HCT116 (cell line): Measurements from ENCODE around the gene NDUFB8. TPM values are rescaled to one million over a fixed set of nuclear protein-coding genes. Genes with fewer than 3 reads are reported as not detected.

Source experiments
- ATAC-seq: fragments of 200-7000 bp; cut with Tn5 transposase; 2 replicates; pipeline ENCODE4 v1.9.1; 2020; ENCODE audit warnings: mild to moderate bottlenecking, moderate library complexity
- BruUV-seq: library from RNA; stranded (reverse); fragments of 400-500 nt; replicated peaks from 2 replicates; lab custom pipeline; 2021; lab: Mats Ljungman, UMichigan
- CTCF ChIA-PET: fragments of 300-600 bp; sonication (Branson Sonifier 250); formaldehyde crosslinking; loops from one replicate; lab custom pipeline; 2021; ENCODE audit warnings: antibody characterized with exemption; lab: Charles Lee
- POLR2A ChIA-PET: fragments of 300-600, 350-600 bp; sonication (Branson Sonifier 250); formaldehyde crosslinking; loops from one replicate; lab custom pipeline; 2021; ENCODE audit warnings: antibody characterized with exemption; lab: Charles Lee
- RAD21 ChIA-PET, 2 experiments: fragments of 300-600 bp; sonication (Branson Sonifier 250); formaldehyde crosslinking; loops; one replicate each; lab custom pipeline; 2023; ENCODE audit warnings: low total read pairs in 2 of 2; ENCODE audit not compliant: uncharacterized antibody in 2 of 2, unreplicated experiment in 2 of 2, low non-redundant PET in 1 of 2; lab: Charles Lee
- DNase-seq: peaks from one replicate; pipeline ENCODE4 v3.0.0-alpha.2; 2010; ENCODE audit warnings: low read depth, low spot score
- H2AFZ ChIP-seq: fragments of 200-600 bp; shearing (Covaris generic), sonication (generic); 2 replicates; pipeline ENCODE4 v1.6.1; 2017; ENCODE audit warnings: low read depth, mixed run types, mixed read lengths, antibody characterized with exemption, low read length; ENCODE audit not compliant: poor library complexity, severe bottlenecking
- H3K27ac ChIP-seq: 2 replicates; pipeline ENCODE4 v1.5.1; 2012; ENCODE audit warnings: low read depth, low read length
- H3K27me3 ChIP-seq: fragments of 200-600 bp; sonication (generic); 2 replicates; pipeline ENCODE4 v1.6.1; 2016; ENCODE audit warnings: mixed run types, low read length, mixed read lengths; ENCODE audit not compliant: insufficient read depth
- H3K36me3 ChIP-seq, 2 experiments: fragments of 200-500 bp in 1 of 2; fragments of 200-600 bp in 1 of 2; sonication (Bioruptor generic) in 1 of 2; sonication (generic) in 1 of 2; 2 replicates each; pipeline versions ENCODE4 v1.5.1 to v1.6.1; 2014 to 2016; ENCODE audit warnings: low read length in 2 of 2, inconsistent platforms in 1 of 2, mixed read lengths in 1 of 2, mixed run types in 1 of 2; ENCODE audit not compliant: insufficient read depth in 2 of 2, control insufficient read depth in 1 of 2
- H3K4me1 ChIP-seq, 2 experiments: fragments of 200-600 bp in 1 of 2; sonication (generic) in 1 of 2; 2 replicates each; pipeline versions ENCODE4 v1.5.1 to v1.6.1; 2012 to 2017; ENCODE audit warnings: low read length in 2 of 2, inconsistent platforms in 1 of 2, mild to moderate bottlenecking in 1 of 2, mixed read lengths in 1 of 2, mixed run types in 1 of 2, moderate library complexity in 1 of 2; ENCODE audit not compliant: insufficient read depth in 2 of 2, control insufficient read depth in 1 of 2
- H3K4me2 ChIP-seq: fragments of 200-600 bp; sonication (generic); 2 replicates; pipeline ENCODE4 v1.6.1; 2017; ENCODE audit warnings: mixed run types, low read length, mixed read lengths
- H3K4me3 ChIP-seq, 2 experiments: fragments of 200-600 bp in 1 of 2; sonication (generic) in 1 of 2; replicated peaks in 1 of 2; 2 replicates each; pipeline ENCODE4 v1.5.1; 2011 to 2016; ENCODE audit warnings: low read length in 2 of 2, control low read depth in 1 of 2, low read depth in 1 of 2, mild to moderate bottlenecking in 1 of 2, mixed read lengths in 1 of 2, mixed run types in 1 of 2
- H3K79me2 ChIP-seq: fragments of 200-600 bp; sonication (generic); 2 replicates; pipeline ENCODE4 v1.6.1; 2017; ENCODE audit warnings: mild to moderate bottlenecking, mixed run types, low read length, moderate library complexity, mixed read lengths; ENCODE audit not compliant: insufficient read depth
- H3K9ac ChIP-seq: fragments of 200-600 bp; sonication (generic); 2 replicates; pipeline ENCODE4 v1.6.1; 2016; ENCODE audit warnings: low read length, mixed read lengths
- H3K9me2 ChIP-seq: fragments of 200-600 bp; sonication (generic), shearing (Covaris generic); 2 replicates; pipeline ENCODE4 v1.6.1; 2017; ENCODE audit warnings: mixed run types, mild to moderate bottlenecking, moderate library complexity; ENCODE audit not compliant: insufficient read depth
- H3K9me3 ChIP-seq, 2 experiments: fragments of 200-500 bp in 1 of 2; fragments of 200-600 bp in 1 of 2; sonication (Bioruptor generic) in 1 of 2; sonication (generic) in 1 of 2; 2 replicates each; pipeline ENCODE4 v1.6.1; 2014 to 2017; ENCODE audit warnings: low read length in 2 of 2, mixed read lengths in 2 of 2, inconsistent platforms in 1 of 2, low read depth in 1 of 2, mild to moderate bottlenecking in 1 of 2, mixed run types in 1 of 2, moderate library complexity in 1 of 2; ENCODE audit not compliant: control insufficient read depth in 1 of 2, insufficient read depth in 1 of 2
- H4K20me1 ChIP-seq: fragments of 200-600 bp; sonication (generic), shearing (Covaris generic); 2 replicates; pipeline ENCODE4 v1.6.1; 2017; ENCODE audit warnings: mixed run types, mild to moderate bottlenecking, moderate library complexity; ENCODE audit not compliant: insufficient read depth
- ATF3 ChIP-seq: IDR thresholded peaks from 2 replicates; pipeline ENCODE4 v1.6.1; 2012
- CBX3 ChIP-seq: IDR thresholded peaks from 2 replicates; pipeline ENCODE4 v1.6.1; 2012; ENCODE audit warnings: low read depth
- CEBPB ChIP-seq: IDR thresholded peaks from 2 replicates; pipeline ENCODE4 v1.6.1; 2012; ENCODE audit warnings: low read depth
- CTCF ChIP-seq, 3 experiments: fragments of 200-600 bp in 1 of 3; sonication (generic) in 1 of 3; IDR thresholded peaks in 2 of 3; conservative IDR thresholded peaks in 1 of 3; 2 replicates each; pipeline ENCODE4 v1.5.1; 2012 to 2017; ENCODE audit warnings: low read depth in 2 of 3, low read length in 2 of 3, antibody characterized with exemption in 1 of 3, borderline replicate concordance in 1 of 3, control low read depth in 1 of 3, mild to moderate bottlenecking in 1 of 3, mixed read lengths in 1 of 3, mixed run types in 1 of 3, moderate library complexity in 1 of 3; ENCODE audit not compliant: insufficient read depth in 1 of 3
- EGR1 ChIP-seq: IDR thresholded peaks from 2 replicates; pipeline ENCODE4 v1.6.1; 2012; ENCODE audit warnings: low read depth
- ELF1 ChIP-seq: IDR thresholded peaks from 2 replicates; pipeline ENCODE4 v1.6.1; 2012; ENCODE audit warnings: low read depth, borderline replicate concordance
- EZH2 ChIP-seq: fragments of 200-600 bp; sonication (generic); IDR thresholded peaks from 2 replicates; pipeline ENCODE4 v1.6.1; 2017; ENCODE audit warnings: antibody characterized with exemption, mixed run types
- FOSL1 ChIP-seq: IDR thresholded peaks from 2 replicates; pipeline ENCODE4 v1.6.1; 2012; ENCODE audit warnings: low read depth
- MAX ChIP-seq: IDR thresholded peaks from 2 replicates; pipeline ENCODE4 v1.6.1; 2012
- POLR2A ChIP-seq: IDR thresholded peaks from 2 replicates; pipeline ENCODE4 v1.7.0; 2011; ENCODE audit warnings: borderline replicate concordance; ENCODE audit not compliant: insufficient read depth, insufficient read length; ENCODE audit errors: extremely low read depth
- RAD21 ChIP-seq: IDR thresholded peaks from 2 replicates; pipeline ENCODE4 v1.6.1; 2012; ENCODE audit warnings: low read depth, mild to moderate bottlenecking
- REST ChIP-seq: IDR thresholded peaks from 2 replicates; pipeline ENCODE4 v1.6.1; 2012; ENCODE audit warnings: low read depth
- SP1 ChIP-seq: IDR thresholded peaks from 2 replicates; pipeline ENCODE4 v1.6.1; 2012; ENCODE audit warnings: low read depth
- SRF ChIP-seq: IDR thresholded peaks from 2 replicates; pipeline ENCODE4 v1.6.1; 2012; ENCODE audit warnings: low read depth
- YY1 ChIP-seq: IDR thresholded peaks from 2 replicates; pipeline ENCODE4 v1.6.1; 2011; ENCODE audit warnings: low read length, low read depth, moderate library complexity, mild to moderate bottlenecking; ENCODE audit not compliant: insufficient replicate concordance; ENCODE audit errors: extremely low read depth
- ZBTB33 ChIP-seq: IDR thresholded peaks from 2 replicates; pipeline ENCODE4 v1.6.1; 2011; ENCODE audit warnings: mild to moderate bottlenecking, low read length, moderate library complexity; ENCODE audit not compliant: insufficient replicate concordance; ENCODE audit errors: extremely low read depth
- ZFX ChIP-seq: fragments of 450-650 bp; IDR thresholded peaks from 2 replicates; pipeline ENCODE4 v1.6.1; 2017
- ZNF274 ChIP-seq: fragments of 200-500 bp; sonication (Bioruptor generic); IDR thresholded peaks from 2 replicates; pipeline ENCODE4 v1.6.1; 2014; ENCODE audit warnings: mild to moderate bottlenecking, low read depth, low read length, inconsistent platforms
- intact Hi-C: fragments of 100-400 bp; cut with micrococcal nuclease; formaldehyde crosslinking; loops from 2 replicates; pipeline ENCODE4 v1.10.0; 2022
- total RNA-seq: library from RNA; stranded (reverse); gene quantifications from one replicate; pipeline ENCODE4 v1.2.1, GENCODE V29; 2021; ENCODE audit not compliant: unreplicated experiment

NDUFB8 gene
- total RNA-seq, 1 experiment from 2014 or later: 243 TPM

GRCh38 chr10:100483876-100484666 is 45.6 kb downstream of the NDUFB8 start:
- H3K27ac ChIP-seq: no peak overlapping the region
- peaks cover 20% of the 10 kb centered on the region for H3K27me3 ChIP-seq
- BruUV-seq: no TSS peak
- no peak overlapping the region for H3K9ac ChIP-seq
- H4K20me1 ChIP-seq: no peaks in the 10 kb centered on the region
- no peak overlapping the region for H3K4me3 ChIP-seq
- no peak overlapping the region for H2AFZ ChIP-seq
- DNase-seq (no peak), ATAC-seq (no peak)
- intact Hi-C loops: no loop called here
- TF ChIP-seq MAX: no peak
- TF ChIP-seq FOSL1: no peak
- no peak for TF ChIP-seq POLR2A
- TF ChIP-seq ATF3: no peak
- TF ChIP-seq EGR1: no peak
- TF ChIP-seq RAD21: no peak
- TF ChIP-seq ELF1: no peak
- TF ChIP-seq SP1: no peak
- TF ChIP-seq ZFX: no peak
- no peak for TF ChIP-seq YY1
- no peak for TF ChIP-seq CBX3
- TF ChIP-seq CTCF (IDR thresholded peaks at IDR 0.05 in 2 of 3, conservative IDR thresholded peaks at IDR 0.05 in 1 of 3; ENCODE audit: borderline replicate concordance in 1 of 3, insufficient read depth in 1 of 3, low read depth in 2 of 3, low read length in 2 of 3): no peak
- TF ChIP-seq ZNF274: no peak
- TF ChIP-seq REST: no peak
- no peak for TF ChIP-seq CEBPB
- no peak for TF ChIP-seq SRF
- TF ChIP-seq ZBTB33: no peak
- no peak for TF ChIP-seq EZH2
- peaks cover 4 to 12% of the 10 kb centered on the region in 2 experiments; a peak in 3 of 4 replicates for H3K36me3 ChIP-seq
- no peaks in the 10 kb centered on the region for H3K9me3 ChIP-seq
- H3K79me2 ChIP-seq: no peaks in the 10 kb centered on the region
- H3K4me1 ChIP-seq: peaks cover 0 to 4% of the 10 kb centered on the region in 2 experiments; a peak in 2 of 4 replicates
- CTCF ChIA-PET: interaction anchor here (1.1 kb wide), 1 partner anchor 12 kb away, joined by 3 read pairs; no protein-coding TSS in a partner anchor
- no peaks in the 10 kb centered on the region for H3K9me2 ChIP-seq
- no peak overlapping the region for H3K4me2 ChIP-seq
- POLR2A ChIA-PET: no interaction called here
- RAD21 ChIA-PET: no interaction called here
